ENCODE measurements around the gene PKP3. TPM values are rescaled to one million over a fixed set of nuclear protein-coding genes. Genes with fewer than 3 reads are reported as not detected.
"Not testable (repeated sequence)": the region's sequence is repeated elsewhere in the genome, so short reads cannot be mapped to it uniquely, and the experiment has no call there.

PKP3 gene
- total RNA-seq, 8 experiments from 2014 or later = 0.21 to 24.4 (median 3.2) TPM; not detected in 1

DNA sequence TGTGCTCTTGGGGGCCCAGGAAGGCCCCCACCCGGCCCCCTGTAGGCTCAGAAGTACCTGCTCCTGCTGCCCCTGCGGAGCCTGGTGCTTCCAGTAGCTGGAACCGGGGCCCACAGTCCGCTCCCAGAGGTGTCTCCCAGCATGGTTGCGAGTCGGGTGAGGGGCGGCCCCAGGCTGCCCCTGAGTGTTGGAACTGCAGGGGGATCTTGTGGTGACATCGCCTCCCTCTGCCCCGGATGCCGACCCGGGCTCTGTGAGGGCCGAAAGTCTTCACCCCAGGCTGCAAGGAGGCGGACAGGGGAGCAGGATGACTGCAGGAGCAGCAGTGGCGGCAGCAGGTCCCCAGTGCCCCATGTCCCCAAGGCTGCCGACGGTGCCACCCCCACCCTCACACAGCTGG is 9.5 kb upstream of the PKP3 start:
- ATAC-seq (replicated peaks in 6 of 8) = no peak
- no peak overlapping the region for H3K4me3 ChIP-seq
- no peaks in the 10 kb centered on the region for H3K4me1 ChIP-seq (replicated peaks in 1 of 2)
- 100% methylated on average over 5 of the region's 16 CpGs; no CpG with 5 or more reads in 9 of the 10 experiments for WGBS, 10 experiments
- in situ Hi-C loops (cut with MboI; ENCODE audit: low pct_unique_long_range_greater_than_20kb in 2 of 9, low sequenced_read_pairs in 9 of 9, unreplicated experiment in 9 of 9) = no loop called here
- H3K27ac ChIP-seq = no peak overlapping the region

DNA sequence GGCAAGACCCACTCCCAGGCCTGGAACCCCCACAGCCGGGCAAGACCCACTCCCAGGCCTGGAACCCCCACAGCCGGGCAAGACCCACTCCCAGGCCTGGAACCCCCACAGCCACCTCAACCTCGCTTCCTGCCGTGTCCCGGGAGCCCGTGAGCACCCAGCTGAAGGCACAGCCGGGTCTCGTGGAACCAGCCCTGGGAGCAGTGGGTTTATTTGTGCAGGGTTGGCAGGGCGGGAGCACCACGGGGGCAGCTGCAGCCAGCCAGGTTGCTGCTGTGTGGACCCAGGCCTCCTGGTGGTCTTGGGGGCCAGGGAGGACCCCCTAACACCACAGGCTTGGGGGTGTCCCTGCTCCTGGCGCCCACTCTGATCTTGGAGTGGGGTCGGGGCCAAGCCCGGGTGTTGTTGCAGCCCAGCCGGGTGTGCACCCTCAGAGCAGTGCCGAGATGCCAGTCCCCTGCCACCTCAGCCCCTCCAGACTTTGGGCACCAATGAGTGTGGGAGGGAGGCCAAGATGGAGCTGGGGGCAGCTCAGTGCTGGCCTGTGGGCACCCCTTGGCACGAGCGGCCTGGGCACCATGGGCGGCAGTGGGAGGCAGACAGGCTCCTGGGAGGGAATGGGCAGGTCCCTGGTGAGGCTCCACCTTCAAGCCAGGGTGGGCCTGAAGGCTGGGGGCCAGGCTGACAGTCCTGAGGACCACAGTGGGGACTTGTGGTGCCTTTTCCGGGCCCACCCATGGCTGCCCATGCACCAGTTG is 8.2 kb upstream of the PKP3 start:
- in situ Hi-C loops (cut with MboI; ENCODE audit: low pct_unique_long_range_greater_than_20kb in 2 of 9, low sequenced_read_pairs in 9 of 9, unreplicated experiment in 9 of 9) = no loop called here

DNA sequence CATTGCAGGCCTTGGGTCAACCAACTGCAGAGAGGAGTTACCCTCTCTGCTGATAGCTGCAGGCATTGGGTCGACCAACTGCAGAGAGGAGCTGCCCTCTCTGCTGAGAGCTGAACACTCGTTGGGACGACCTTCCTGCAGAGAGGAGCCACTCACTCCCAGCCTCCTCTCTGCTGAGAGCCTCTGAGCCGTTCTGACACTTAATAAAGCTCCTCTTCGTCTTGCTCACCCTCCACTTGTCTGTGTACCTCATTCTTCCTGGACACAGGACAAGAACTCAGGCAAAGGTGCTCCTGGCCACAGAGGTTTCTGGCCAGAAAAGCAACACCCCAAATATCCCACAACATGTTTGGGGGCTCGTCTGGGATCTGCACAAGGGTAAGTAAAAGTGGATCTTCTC is 7.5 kb upstream of the PKP3 start:
- no peak for ATAC-seq (replicated peaks in 6 of 8)
- Histone ChIP-seq H3K4me1 (replicated peaks in 1 of 2) (no peaks in the 10 kb centered on the region), H3K27ac (no peak overlapping the region), H3K4me3 (no peak overlapping the region)
- in situ Hi-C loops (cut with MboI; ENCODE audit: low pct_unique_long_range_greater_than_20kb in 2 of 9, low sequenced_read_pairs in 9 of 9, unreplicated experiment in 9 of 9) = no loop called here
- WGBS, 10 experiments = 53 to 80% (median 70%) methylated on average over 1 to 4 of the region's 6 CpGs; no CpG with 5 or more reads in 5 of the 10 experiments

More for the DNA sequence above, 8.2 kb upstream of the PKP3 start:
- WGBS, 10 experiments = 72 to 90% methylated on average over 4 to 6 of the region's 19 CpGs; no CpG with 5 or more reads in 8 of the 10 experiments
- ATAC-seq (replicated peaks in 6 of 8) = no peak
- Histone ChIP-seq H3K27ac (no peak overlapping the region), H3K4me3 (no peak overlapping the region), H3K4me1 (replicated peaks in 1 of 2) (no peaks in the 10 kb centered on the region)

DNA sequence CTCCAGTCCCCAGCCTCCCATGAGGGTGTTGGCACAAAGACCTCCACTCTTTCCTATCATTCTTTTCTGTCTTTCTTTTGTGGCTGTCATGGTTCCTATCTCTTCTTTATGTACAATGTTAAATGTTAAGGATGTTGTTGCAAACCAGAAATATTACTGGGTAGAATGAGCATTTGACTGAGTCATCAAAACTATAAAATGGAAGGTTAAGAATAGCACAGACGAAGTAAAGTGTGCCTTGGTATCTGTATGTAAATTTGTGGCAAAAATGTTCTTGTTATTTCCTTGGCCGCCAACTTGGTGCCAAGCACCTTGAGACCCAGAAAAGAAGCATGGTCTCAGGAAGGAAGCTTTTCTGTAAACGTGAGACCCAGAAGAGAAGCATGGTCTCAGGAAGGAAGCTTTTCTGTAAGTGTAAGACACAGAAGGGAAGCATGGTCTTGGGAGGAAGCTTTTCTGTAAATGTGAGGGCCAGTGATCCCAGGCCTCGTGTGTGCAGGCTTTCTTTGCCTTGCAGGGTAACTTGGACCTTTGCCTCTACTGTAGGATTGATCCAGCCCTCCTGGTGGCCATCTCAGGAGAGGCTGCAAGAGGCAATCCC is 6.7 kb upstream of the PKP3 start:
- Histone ChIP-seq H3K4me3 (no peak overlapping the region), H3K4me1 (replicated peaks in 1 of 2) (no peaks in the 10 kb centered on the region), H3K27ac (no peak overlapping the region)
- ATAC-seq (replicated peaks in 6 of 8) = peak in 1 of 8 experiments; percentile 43
- 28 to 65% (median 48%) methylated on average over 1 to 4 of the region's 4 CpGs; no CpG with 5 or more reads in 2 of the 10 experiments for WGBS, 10 experiments
- in situ Hi-C loops (cut with MboI; ENCODE audit: low pct_unique_long_range_greater_than_20kb in 2 of 9, low sequenced_read_pairs in 9 of 9, unreplicated experiment in 9 of 9) = no loop called here

DNA sequence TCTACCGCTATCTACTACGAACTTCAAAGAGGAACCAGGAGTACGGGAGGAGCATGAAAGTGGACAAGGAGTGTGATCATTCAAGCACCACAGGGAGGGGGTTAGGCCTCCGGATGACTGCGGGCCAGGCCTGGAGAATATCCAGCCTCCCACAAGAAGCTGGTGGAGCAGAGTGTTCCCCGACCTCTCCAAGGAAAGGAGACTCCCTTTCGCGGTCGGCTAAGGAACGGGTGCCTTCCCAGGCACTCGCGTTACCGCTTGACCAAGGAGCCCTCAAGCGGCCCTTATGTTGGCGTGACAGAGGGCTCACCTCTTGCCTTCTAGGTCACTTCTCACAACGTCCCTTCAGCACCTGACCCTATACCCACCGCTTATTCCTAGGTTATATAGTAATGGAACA is 4.6 kb upstream of the PKP3 start:
- H3K27ac ChIP-seq; H3K4me3 ChIP-seq; in situ Hi-C loops (cut with MboI; ENCODE audit: low pct_unique_long_range_greater_than_20kb in 2 of 9, low sequenced_read_pairs in 9 of 9, unreplicated experiment in 9 of 9); ATAC-seq (replicated peaks in 6 of 8): not testable (repeated sequence)
- H3K4me1 ChIP-seq (replicated peaks in 1 of 2) = peaks cover 7 to 11% of the 10 kb centered on the region in 2 donors
- 50 to 65% methylated on average over 2 to 6 of the region's 17 CpGs; no CpG with 5 or more reads in 8 of the 10 experiments for WGBS, 10 experiments

DNA sequence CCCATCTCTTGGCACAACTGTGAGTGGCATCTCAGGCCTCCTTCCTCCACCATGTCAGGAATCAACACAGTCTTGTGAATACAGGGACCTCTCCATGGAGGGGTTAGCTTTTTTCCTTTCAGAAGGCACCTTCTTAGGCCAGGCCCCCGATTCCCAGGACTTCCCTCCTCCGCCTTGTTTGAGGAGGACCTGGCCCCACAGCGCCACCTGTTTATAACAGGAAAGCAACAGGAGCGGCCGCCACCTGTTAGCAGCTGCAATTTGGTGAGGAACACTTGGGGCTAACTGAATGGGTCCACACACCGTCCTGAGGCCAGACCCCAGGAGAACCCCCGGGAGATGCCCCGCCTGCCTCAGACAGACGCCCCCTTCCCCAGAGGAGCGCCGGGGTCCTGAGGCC is 3.8 kb upstream of the PKP3 start:
- Histone ChIP-seq H3K4me1 (replicated peaks in 1 of 2) (peaks cover 7 to 11% of the 10 kb centered on the region in 2 donors), H3K27ac (no peak overlapping the region), H3K4me3 (no peak overlapping the region)
- WGBS, 10 experiments = 73% methylated on average over 3 of the region's 11 CpGs; no CpG with 5 or more reads in 9 of the 10 experiments
- in situ Hi-C loops (cut with MboI; ENCODE audit: low pct_unique_long_range_greater_than_20kb in 2 of 9, low sequenced_read_pairs in 9 of 9, unreplicated experiment in 9 of 9) = no loop called here
- ATAC-seq (replicated peaks in 6 of 8) = no peak

DNA sequence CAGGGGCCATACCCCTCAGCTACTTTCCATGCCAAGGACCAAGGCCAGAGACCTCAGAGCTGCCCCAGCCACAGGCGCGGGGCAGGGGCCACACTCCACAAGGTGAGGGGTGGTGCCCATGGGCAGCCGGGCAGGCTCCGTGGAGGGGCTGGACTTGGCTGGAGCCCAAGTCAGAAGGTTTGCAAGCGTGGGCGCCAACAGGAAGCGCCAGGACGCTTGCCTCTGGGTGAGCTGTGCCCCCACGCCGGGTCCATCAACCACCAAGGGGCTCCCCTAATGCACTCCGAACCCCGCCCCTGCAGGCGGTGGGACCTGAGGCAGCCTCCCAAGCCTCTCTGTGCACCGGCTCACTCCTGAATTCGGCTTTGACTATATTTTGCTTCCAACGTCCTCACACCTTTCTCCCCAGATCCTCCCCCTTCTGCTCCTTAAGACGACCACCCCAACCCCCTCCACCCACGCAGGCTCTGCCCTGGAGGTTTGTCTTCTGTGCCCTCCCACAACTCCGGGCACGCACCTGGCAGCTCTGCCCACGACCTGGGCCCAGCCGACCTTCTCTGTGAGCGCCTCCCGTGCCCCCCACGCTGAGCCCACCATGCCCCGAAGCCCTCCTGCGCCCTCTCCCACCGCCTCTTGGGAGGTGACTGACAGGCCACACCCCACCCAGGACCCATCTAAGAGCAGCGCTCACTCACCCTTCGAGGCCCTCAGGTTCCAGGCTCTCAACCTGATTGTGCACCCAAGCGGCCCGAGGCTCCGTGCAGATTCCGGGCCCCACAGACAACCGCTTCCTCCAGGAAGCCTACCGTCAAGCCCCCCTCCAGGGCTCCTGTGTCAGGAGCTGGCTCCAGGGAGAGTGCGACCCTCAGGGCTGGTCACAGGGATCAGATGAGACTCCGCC is 2.6 kb upstream of the PKP3 start:
- in situ Hi-C loops (cut with MboI; ENCODE audit: low pct_unique_long_range_greater_than_20kb in 2 of 9, low sequenced_read_pairs in 9 of 9, unreplicated experiment in 9 of 9) = no loop called here
- H3K4me1 ChIP-seq (replicated peaks in 1 of 2) = peaks cover 7 to 13% of the 10 kb centered on the region in 2 donors
- no peak overlapping the region for H3K4me3 ChIP-seq
- ATAC-seq (replicated peaks in 6 of 8) = no peak
- H3K27ac ChIP-seq = no peak overlapping the region
- 80 to 100% methylated on average over 2 to 5 of the region's 38 CpGs; no CpG with 5 or more reads in 8 of the 10 experiments for WGBS, 10 experiments

DNA sequence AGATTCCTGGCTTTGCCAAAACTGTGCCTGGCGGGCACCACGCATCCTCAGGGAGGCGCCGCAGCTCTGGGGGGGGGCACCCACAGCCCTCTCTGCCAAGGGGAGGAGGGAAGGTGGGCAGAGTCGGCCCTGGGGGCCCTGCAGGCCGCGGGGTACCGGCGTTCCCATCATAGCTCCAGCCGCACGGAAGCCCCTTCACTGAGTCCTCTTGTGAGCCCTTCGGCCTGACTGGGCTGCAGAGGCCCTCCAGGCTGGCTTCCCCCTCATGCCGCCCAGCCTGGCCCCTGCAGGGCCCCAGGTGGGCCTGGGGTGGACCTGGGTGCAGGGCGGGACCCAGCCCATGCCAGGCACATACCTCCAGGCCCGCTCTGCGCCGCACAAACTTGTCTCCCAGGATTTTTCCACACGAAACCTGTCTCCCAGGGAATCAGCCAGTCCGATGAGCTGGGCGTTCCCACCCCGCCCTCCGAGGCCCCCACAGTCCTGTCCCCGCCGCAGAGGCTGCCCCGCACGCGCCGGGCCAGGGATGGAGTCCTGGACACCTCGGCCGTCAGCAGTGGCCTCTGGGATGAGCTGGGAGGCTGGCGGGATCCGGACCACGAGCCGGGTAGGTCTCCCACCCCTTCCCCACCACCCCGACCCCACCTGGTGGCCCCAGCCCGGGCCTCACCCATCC is 1.8 kb upstream of the PKP3 start:
- ATAC-seq (replicated peaks in 6 of 8) = no peak
- no CpG with 5 or more reads among the region's 36 CpGs for WGBS, 10 experiments
- H3K27ac ChIP-seq = no peak overlapping the region
- H3K4me1 ChIP-seq (replicated peaks in 1 of 2) = peaks cover 7 to 13% of the 10 kb centered on the region in 2 donors
- in situ Hi-C loops (cut with MboI; ENCODE audit: low pct_unique_long_range_greater_than_20kb in 2 of 9, low sequenced_read_pairs in 9 of 9, unreplicated experiment in 9 of 9) = no loop called here
- no peak overlapping the region for H3K4me3 ChIP-seq

DNA sequence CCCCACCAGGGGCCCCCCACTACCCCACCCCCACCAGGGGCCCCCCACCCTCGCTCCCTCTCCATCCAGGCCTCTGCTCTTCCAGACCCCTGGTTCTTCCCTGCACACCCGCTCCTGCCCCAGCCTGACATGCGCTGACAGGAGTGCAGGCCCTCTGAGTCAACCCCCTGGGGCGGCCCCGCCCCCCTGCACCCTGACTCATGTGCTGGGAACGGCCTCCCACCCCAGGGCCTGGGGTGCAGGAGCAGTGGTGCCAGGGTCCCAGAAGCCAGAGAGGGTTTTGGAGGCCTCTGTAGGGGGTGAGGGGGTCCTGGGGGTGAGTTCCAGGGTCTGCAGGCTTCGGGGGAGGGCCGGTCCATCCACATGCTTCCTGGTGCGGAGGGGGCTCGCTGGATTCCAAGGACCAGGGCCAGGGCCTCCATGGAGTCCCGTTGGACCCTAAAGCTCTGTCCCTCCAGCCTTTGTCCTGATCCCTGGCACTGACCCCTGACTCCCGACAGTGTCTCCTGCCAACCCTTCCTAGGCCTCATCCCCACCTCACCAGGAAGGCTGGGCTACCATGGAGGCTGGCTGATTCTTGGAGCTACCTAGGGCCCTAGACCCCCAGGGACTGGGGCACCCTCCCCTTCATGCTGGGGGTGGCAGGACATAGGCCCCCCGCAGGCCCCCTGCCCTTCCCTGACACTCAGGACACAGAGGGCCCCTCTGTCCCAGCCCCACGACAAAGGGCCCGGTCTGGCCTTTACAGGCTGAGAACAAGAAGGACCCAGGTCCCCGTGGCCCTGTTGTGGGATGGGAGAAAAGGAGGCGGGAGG is 583 bp upstream of the PKP3 start:
- in situ Hi-C loops (cut with MboI; ENCODE audit: low pct_unique_long_range_greater_than_20kb in 2 of 9, low sequenced_read_pairs in 9 of 9, unreplicated experiment in 9 of 9) = no loop called here
- WGBS, 10 experiments = no CpG with 5 or more reads among the region's 17 CpGs
- Histone ChIP-seq H3K4me1 (replicated peaks in 1 of 2) (peaks cover 7 to 17% of the 10 kb centered on the region in 2 donors), H3K4me3 (no peak overlapping the region), H3K27ac (no peak overlapping the region)
- peak in 7 of 8 experiments; percentile 11 to 81 (median 56) for ATAC-seq (replicated peaks in 6 of 8)

DNA sequence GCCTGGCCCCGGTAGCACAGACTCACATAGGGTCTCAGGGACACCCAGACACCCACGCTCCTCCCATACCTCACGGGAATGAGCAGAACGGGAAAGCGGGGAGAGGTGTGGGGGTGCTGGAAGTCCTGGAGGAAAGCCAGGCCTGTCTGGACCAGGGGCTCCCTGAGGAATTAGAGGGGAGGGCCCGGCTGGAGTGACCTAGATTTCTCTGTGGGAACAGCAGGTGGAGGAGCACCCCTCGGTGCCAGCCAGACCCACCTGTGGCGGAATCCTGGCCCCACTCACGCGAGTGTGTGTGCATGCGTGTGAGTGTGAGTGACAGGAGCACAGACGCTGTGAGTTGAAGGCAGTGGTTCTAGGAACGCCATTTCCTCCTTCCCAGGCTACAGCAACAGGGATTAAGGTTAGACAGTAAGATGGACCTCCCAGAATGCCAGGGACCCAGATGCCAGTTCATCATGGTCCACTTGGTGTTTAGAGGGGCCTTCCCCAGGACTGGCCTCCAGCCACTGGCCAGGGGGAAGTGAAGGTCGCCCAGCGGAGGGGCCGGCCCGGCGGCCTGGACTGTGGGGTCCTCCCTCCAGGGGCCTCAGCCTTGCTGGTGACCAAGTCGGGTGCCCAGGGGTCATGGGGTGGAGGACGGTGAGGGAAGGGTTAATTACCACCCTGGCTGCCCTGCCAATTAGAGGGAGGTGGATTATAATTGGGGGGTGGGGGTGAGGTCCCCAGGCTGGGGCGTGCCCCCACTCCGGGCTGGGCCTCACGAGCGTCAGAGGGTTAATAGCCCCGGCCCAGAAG is 1.0 kb downstream of the PKP3 start:
- WGBS, 10 experiments = 83 to 100% methylated on average over 1 to 6 of the region's 25 CpGs; no CpG with 5 or more reads in 8 of the 10 experiments
- Histone ChIP-seq H3K4me1 (replicated peaks in 1 of 2) (peaks cover 9 to 21% of the 10 kb centered on the region in 2 donors), H3K27ac (no peak overlapping the region), H3K4me3 (no peak overlapping the region)
- no peak for ATAC-seq (replicated peaks in 6 of 8)
- in situ Hi-C loops (cut with MboI; ENCODE audit: low pct_unique_long_range_greater_than_20kb in 2 of 9, low sequenced_read_pairs in 9 of 9, unreplicated experiment in 9 of 9) = no loop called here

DNA sequence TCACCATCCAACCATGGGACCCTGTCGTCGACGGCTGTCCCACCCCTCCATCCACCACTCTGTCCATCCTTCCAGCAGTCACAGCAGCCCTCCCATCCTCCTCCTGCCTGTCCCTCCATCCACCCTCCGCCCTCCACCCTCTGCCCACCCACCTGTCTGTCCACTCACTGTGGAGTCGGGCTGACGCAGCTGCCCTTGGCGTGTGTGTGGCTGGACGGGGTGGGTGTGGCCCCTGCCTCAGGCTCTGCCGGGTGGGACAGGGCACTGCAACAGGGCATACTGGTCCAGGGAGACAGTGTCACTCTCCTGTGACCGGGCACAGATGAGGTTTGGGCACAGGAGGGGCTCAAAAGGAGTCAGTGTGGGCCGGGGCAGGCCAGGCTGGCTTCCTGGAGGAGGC is 1.9 kb downstream of the PKP3 start:
- peak in 2 of 8 experiments; percentile 4 to 10 for ATAC-seq (replicated peaks in 6 of 8)
- 36% methylated on average over 2 of the region's 11 CpGs; no CpG with 5 or more reads in 9 of the 10 experiments for WGBS, 10 experiments
- Histone ChIP-seq H3K27ac (no peak overlapping the region), H3K4me3 (no peak overlapping the region), H3K4me1 (replicated peaks in 1 of 2) (peaks cover 12 to 21% of the 10 kb centered on the region in 2 donors)
- in situ Hi-C loops (cut with MboI; ENCODE audit: low pct_unique_long_range_greater_than_20kb in 2 of 9, low sequenced_read_pairs in 9 of 9, unreplicated experiment in 9 of 9) = no loop called here
